Measurements from ENCODE around the gene RUNX2.

RUNX2 gene

GRCh38 chr6:45436544-45437438 is 108.7 kb downstream of the RUNX2 start:
- DNase-seq = peak; percentile 88

DNA sequence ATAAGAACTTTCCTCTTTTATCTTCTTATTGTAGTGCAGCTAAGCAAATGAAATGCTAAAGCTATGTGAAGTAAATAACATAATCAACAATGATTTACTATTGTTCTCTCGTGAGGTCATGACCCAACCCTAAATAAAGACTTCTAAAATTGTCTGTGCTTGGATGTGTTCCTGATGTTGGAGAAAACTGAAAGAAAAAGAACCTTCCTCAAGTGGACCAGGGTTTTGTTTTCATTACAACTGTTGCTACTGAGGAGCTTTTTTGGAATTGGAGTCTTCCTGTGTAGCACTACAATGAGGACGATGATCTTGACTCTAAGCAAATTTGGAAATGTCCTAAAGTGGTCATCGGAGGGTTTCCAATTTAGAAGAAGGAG is 109.3 kb downstream of the RUNX2 start:
- DNase-seq = no peak

DNA sequence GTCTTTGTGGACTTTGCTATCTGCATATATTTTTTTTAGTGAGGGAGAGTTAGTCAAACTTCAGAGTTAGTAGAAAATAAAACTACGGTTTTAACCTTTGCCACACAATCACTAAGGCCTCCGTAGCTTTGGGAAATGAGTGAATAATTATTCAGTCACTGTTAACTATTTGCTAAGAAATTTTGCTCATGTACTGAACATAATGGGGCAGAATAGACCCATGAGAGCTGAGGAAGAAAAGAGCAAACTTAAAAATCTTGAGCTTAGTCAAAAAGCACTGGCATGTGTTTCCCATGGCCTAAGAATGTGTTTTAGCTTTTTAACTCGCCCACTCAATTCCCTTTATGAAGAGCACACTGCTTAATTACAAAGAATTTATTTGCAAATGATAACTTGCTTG is 110.0 kb downstream of the RUNX2 start:
- DNase-seq = no peak

GRCh38 chr6:45438849-45439406 is 110.8 kb downstream of the RUNX2 start:
- no peak for DNase-seq

DNA sequence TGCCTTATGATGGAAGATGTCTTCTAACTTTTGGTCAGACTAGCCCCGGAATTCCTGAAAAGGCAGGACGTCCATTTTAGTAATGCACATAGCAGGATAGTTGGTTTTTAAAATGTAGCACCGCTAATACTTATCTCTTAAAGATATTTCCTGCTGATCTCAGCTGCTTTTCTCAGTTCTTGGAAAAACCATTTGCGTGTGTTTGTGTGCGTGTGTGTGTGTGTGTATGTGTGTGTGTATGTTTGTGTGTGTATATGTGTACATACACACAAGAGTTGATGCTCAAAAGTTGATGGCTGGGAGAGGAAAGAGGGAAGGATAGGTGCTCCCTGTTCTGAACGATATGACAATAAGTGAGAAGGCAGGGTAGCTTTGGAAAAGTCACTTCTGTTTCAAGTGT is 111.3 kb downstream of the RUNX2 start:
- DNase-seq = no peak

DNA sequence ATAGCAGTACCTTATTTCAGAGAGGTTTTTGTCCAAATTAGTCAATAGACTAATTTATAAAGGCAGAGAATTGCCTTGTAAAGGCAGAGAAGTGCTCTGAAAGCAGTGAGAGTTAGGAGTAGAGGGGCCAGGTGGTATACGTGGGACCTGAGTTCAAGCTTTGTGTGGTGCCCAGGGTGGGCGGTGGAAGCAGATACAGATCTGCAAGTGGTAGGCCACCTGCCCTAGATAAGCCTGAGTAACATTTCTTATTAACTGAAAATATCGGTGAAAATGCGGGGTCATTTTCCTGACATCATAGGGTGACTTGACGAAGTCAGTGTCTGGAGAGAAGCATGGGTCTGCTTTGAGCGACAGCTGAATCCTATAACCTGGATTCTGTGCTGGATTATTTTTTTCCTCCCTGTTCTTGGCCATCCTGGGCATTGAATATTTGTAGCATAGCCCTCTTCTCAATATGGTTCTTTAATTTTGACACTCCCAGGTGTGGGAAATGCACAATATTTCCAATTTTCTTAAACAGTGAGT is 111.8 kb downstream of the RUNX2 start:
- DNase-seq = no peak

DNA sequence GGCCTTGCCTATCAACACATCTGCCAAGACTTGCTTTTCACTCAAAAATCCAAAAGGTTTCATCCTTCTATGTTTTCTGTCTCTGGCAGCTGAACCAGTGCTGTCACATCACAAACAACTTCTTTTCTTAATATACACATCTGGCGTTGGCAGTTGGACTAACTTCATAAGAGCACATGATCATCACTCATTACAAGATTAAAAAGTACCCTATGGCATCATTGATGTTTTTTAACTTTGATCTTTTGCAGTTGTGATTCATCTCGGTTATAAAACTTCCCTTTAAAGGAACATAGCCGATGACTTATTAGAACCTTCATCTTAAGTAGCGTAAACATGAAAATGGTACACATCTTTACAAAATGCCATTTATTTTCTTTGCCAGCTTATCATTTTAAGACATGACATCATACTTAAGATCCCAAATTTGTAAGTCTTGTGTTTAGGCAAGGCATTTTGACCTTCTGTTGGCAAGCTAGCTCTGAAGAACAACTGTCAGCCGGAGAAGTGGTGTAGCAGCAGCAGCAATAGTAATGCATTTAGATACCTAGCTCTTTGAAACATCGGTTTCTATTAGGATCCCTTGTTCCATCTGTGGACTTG is 113.8 kb downstream of the RUNX2 start:
- DNase-seq = peak; percentile 78

DNA sequence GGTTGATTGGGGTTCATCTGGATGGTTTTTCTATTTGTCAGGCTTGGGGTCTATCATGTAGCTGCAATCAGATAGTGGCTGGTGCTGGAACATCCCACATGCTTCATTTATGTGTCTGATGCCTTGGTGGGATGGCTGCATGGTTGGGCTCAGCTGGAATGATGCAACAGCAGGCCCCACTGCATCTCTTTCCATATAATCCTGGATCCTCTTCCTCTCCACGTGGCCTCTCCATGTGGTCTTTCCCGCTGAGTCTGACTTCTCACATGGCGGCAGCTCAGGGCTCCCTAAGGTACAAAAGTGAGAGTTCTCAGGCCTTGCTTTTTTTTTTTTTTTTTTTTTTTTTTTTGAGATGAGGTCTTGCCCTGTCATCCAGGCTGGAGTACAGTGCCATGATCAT is 114.6 kb downstream of the RUNX2 start:
- DNase-seq = no peak

DNA sequence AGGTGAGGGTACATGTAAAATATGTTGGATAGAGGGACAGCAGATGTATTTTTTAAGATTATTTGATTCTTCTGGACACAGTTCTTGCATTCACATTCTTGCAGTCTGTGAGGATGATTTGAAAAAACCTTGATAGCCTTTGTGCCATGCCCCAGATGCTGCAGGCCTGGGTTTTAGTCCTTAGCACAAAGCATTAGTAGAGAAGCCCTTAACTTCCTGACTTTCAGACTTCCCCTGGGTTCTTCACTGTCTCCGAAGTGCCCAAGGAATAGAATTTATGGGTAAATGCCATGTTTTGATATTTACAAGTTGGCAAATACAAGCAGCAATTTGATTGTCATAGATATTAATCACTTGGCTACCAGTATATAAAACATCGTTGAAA is 117.2 kb downstream of the RUNX2 start:
- no peak for DNase-seq

- peak; percentile 77 for DNase-seq
These were observed 117.8 kb downstream of the RUNX2 start for GRCh38 chr6:45445749-45446549.

DNA sequence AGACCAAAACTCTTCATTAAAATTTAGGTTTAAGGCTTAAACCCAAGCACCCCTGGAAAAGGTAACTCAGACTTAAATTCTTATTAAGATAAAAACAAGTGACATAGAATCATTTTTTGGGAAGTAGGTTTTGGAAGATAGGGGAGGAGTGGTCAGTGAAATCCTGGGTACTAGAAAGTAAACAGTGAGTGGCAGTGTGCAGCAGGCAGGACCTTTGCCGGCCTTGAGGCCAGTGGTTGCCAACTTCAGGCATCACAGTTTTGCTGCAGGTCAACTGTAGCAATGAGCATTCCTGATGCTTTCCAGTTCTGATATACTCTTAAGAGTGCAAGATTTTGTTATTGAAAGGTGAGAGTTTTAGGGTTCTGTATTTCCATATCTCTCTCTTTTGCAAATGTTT is 118.9 kb downstream of the RUNX2 start:
- DNase-seq = no peak

- no peak for DNase-seq
These were observed 119.6 kb downstream of the RUNX2 start for GRCh38 chr6:45447716-45448115.

- DNase-seq = no peak
These were observed 120.6 kb downstream of the RUNX2 start for GRCh38 chr6:45448417-45449389.

- no peak for DNase-seq
These were observed 122.0 kb downstream of the RUNX2 start for GRCh38 chr6:45450132-45450531.

DNA sequence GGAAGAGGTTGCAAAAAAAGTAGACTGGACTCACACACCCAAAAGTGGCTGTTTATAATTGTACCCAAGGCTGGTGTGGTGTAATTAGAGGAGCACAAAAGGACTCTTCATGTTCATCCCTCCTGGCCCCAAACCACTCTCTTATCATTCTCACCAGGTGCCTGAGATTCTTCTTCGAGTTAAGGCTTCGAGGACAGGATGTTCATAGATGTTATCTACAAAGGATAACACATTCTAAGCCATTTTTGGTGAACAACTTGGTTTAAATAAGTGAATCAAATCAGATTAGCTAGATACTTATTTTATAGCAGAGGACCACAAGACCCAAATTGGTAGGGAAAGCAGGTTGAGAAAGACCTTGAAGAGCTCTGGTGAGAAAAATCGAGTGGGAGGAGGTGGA is 122.7 kb downstream of the RUNX2 start:
- no peak for DNase-seq

DNA sequence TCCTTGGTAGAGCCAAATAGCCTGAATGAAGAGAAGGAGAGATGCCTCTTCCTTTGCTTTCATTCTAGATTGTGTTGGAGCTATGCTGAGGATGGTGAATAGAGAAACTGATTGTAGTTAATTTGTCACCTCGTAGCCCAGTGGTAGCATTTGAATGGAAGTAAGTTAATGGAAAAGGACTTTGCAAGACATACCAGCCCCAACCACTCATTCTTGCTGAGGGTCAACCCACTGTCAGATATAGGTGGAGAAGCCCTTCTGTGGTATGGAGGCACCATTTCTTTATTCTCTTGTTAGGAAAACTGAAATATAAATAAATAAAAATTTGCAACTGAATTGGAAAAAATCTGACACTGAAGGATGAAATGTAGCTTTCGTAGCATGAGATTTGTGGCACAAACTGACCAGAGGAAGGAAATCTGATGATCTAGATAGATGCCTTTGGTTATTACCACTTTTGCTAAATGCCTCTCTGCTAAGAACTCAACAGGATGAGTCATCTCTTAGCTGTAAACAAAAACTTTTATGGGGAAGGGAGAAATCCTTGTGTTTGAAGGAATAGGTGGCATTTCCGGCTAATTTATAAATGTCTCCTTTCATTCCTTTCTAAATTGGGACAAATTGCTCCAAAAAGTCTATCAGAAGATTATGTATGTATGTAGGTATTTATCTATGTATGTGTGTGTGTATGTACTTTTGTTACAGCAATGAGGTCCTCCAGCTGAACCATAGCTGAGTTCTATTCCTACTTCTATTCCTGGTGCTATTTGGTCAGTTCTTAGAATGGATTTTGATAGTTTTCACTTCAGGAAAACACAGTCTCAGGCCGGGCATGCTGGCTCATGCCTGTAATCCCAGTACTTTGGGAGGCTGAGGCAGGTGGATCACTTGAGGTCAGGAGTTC is 126.1 kb downstream of the RUNX2 start:
- no peak for DNase-seq

DNA sequence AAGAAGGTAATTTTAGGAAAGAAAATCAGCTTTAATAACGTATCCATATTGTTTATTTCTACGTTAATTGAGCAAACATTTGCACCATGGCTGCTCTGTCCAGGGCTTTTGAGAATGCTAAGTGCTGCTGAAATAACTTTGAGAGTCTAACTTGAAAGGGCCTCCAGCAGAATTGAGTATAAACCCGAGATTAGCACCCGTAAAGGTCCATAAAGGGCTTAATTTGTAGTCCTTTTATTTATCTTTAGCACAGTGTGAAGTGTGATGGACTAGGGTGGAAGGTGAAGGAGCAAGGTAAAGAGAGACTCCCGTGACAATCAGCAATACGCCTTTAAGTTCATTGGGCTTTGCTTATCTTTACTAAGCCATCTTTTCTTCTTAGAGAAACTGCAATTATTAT is 127.3 kb downstream of the RUNX2 start:
- DNase-seq = no peak

- no peak for DNase-seq
These were observed 129.0 kb downstream of the RUNX2 start for GRCh38 chr6:45457141-45457540.

- DNase-seq = no peak
These were observed 130.5 kb downstream of the RUNX2 start for GRCh38 chr6:45458672-45459071.

DNA sequence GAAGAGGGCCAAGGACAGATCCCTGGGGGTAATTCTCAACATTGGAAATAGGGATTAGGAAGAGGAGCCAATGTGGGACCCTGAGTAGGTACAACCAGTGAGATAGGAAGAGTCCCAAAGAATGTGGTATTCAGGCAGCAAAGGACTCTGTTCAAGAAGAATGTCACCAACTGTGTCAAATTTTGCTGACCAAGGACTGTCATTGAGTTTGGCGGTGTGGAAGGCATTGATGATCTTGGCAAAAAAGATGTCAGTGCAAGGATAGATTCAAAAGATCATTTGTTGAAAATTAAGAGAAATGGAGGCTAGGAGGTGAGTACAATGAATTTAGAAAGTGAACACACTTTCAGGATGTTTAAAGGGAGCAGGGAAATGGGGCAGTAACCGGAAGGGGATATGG is 132.0 kb downstream of the RUNX2 start:
- no peak for DNase-seq

GRCh38 chr6:45461486-45461885 is 133.4 kb downstream of the RUNX2 start:
- DNase-seq = no peak
